ENCODE data around the gene RPN1. TPM values are rescaled to one million over a fixed set of nuclear protein-coding genes. Genes with fewer than 3 reads are reported as not detected.

The RPN1 gene
- total RNA-seq, 1 donor from 2014 or later = 207 TPM

DNA sequence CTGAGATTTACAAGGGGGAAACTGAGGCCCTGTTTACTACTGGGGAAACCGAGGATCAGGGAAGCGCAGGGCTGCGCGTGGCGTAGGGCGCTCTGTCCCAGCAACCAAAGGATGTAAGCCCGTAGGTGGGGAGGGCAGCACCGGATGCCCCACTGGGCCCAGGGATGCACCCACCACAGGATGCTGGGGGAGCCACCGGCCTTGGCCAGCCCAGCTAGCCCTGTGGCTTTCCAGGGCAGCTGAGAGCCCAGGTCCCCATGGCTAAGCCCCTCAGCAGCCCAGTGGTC lies 33.4 kb downstream of the RPN1 start:
- H3K36me3 Mint-ChIP-seq (ENCODE audit: unreplicated experiment) = peaks cover 15% of the 10 kb centered on the region
- peak overlapping the region; percentile 85 for H3K27ac Mint-ChIP-seq (ENCODE audit: unreplicated experiment)
- H3K27me3 Mint-ChIP-seq (ENCODE audit: unreplicated experiment) = no peaks in the 10 kb centered on the region
- H3K9me3 Mint-ChIP-seq (ENCODE audit: unreplicated experiment) = no peaks in the 10 kb centered on the region
- TF ChIP-seq, protein P1, sequence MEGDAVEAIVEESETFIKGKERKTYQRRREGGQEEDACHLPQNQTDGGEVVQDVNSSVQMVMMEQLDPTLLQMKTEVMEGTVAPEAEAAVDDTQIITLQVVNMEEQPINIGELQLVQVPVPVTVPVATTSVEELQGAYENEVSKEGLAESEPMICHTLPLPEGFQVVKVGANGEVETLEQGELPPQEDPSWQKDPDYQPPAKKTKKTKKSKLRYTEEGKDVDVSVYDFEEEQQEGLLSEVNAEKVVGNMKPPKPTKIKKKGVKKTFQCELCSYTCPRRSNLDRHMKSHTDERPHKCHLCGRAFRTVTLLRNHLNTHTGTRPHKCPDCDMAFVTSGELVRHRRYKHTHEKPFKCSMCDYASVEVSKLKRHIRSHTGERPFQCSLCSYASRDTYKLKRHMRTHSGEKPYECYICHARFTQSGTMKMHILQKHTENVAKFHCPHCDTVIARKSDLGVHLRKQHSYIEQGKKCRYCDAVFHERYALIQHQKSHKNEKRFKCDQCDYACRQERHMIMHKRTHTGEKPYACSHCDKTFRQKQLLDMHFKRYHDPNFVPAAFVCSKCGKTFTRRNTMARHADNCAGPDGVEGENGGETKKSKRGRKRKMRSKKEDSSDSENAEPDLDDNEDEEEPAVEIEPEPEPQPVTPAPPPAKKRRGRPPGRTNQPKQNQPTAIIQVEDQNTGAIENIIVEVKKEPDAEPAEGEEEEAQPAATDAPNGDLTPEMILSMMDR (IDR thresholded peaks at IDR 0.05) = no peak
- peak overlapping the region; percentile 91 for H3K4me3 Mint-ChIP-seq (ENCODE audit: unreplicated experiment)
- H3K4me1 Mint-ChIP-seq (ENCODE audit: unreplicated experiment) = peaks cover 20% of the 10 kb centered on the region
- DNase-seq (ENCODE audit: extremely low spot score, unreplicated experiment) = no peak

DNA sequence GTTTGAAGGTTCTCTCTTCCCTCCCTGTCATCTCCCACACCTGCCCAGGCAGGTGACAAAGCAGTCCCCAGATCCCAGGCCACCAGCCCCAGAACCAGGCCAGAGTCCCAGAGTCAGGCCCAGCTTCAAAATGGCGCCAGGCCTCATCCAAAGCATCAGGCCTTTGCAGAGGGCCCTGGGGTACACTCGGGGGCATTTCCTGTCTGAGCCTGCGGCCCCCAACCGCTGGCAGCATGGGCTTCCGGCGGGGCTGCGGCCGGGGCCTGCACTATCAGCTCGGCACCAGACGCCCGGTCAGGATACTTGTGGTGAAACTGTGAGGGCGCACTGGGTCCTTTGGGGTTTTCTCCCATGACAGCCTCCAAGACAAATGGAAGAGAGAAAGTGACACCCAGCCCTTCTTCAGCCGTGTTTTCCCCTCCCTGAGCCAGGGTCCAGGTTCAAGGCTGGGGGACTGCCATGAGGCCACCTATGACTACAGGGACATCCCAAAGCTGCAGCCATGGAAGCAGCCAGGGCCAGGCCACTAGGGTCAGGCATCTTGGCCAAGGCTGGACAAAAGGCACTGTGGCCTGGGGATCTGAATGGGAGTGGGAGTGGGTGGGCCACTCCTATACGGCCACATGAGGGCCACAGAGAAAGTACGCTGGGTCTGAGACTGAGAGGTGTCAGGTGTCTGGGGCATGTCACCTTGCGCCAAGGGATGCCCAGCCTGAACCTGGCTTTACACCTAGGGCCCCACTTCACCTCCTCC lies 33.9 kb downstream of the RPN1 start:
- Mint-ChIP-seq H3K4me1 (ENCODE audit: unreplicated experiment) (peaks cover 20% of the 10 kb centered on the region), H3K27me3 (ENCODE audit: unreplicated experiment) (no peaks in the 10 kb centered on the region), H3K4me3 (ENCODE audit: unreplicated experiment) (no peak overlapping the region), H3K27ac (ENCODE audit: unreplicated experiment) (peak overlapping the region; percentile 69), H3K9me3 (ENCODE audit: unreplicated experiment) (no peaks in the 10 kb centered on the region), H3K36me3 (ENCODE audit: unreplicated experiment) (peaks cover 12% of the 10 kb centered on the region)
- no peak for DNase-seq (ENCODE audit: extremely low spot score, unreplicated experiment)
- TF ChIP-seq, protein P1 (IDR thresholded peaks at IDR 0.05) = no peak

DNA sequence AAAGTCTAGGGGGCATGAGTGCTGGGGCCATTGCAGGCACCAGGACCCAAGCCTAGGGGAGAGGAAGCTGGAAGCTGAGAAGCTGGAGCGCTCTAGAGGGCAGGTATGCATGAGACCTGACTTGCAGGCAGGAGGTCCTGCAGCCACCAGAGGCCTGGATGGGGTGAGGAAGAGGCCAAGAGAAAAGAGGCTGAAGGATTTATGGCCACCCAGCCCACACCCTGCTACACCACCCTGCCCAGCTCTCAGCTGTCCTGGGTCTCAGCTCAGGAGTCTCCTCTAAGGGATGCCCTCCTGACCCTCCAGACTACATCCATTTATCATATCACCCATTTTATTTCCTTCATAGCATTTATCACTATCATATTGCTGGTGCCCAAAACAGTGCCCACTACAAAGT lies 36.5 kb downstream of the RPN1 start:
- Mint-ChIP-seq H3K4me1 (ENCODE audit: unreplicated experiment) (peaks cover 14% of the 10 kb centered on the region), H3K27me3 (ENCODE audit: unreplicated experiment) (no peaks in the 10 kb centered on the region), H3K4me3 (ENCODE audit: unreplicated experiment) (no peak overlapping the region), H3K9me3 (ENCODE audit: unreplicated experiment) (no peaks in the 10 kb centered on the region), H3K27ac (ENCODE audit: unreplicated experiment) (no peak overlapping the region), H3K36me3 (ENCODE audit: unreplicated experiment) (no peaks in the 10 kb centered on the region)
- TF ChIP-seq, protein P1 (IDR thresholded peaks at IDR 0.05) = no peak
- no peak for DNase-seq (ENCODE audit: extremely low spot score, unreplicated experiment)

DNA sequence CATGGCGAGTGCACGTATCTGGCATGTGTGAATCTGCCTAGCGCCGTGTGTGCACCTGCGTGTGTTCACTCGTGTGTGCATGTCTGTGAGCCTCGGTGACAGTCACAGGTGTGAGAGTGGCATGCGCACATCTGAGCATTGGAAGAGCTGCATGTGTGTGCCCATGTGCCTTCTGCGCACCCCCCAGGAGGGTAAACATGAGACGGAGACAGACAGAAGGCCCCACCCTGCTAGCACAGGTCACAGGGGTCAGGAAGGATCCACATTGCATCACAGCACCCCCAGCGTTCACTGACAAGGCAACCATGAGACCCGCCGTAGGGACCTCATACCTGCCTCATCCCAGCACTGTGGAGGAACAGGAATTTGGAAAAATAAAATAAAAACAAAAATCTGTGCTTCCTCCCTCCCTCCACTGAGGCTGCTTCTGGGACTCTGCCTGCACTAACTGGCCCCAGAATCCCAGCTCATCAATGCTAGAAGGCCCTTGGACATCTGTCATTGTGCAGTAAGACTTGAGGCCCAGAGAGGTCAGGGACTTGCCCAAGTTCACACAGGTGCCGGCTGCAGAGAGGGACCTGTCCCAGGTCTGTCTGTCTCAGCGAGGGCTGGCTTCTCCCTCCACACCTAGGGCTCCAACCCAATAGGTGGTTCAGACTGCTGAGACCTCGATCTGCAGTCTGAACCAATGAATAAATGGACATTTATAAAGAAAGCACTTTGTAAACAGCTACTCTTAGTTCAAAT lies 37.4 kb downstream of the RPN1 start:
- no peak overlapping the region for H3K27ac Mint-ChIP-seq (ENCODE audit: unreplicated experiment)
- no peaks in the 10 kb centered on the region for H3K9me3 Mint-ChIP-seq (ENCODE audit: unreplicated experiment)
- H3K4me1 Mint-ChIP-seq (ENCODE audit: unreplicated experiment) = peaks cover 7% of the 10 kb centered on the region

More for the DNA sequence above, 37.4 kb downstream of the RPN1 start:
- no peak for DNase-seq (ENCODE audit: extremely low spot score, unreplicated experiment)
- TF ChIP-seq, protein P1 (IDR thresholded peaks at IDR 0.05) = no peak
- Mint-ChIP-seq H3K36me3 (ENCODE audit: unreplicated experiment) (no peaks in the 10 kb centered on the region), H3K4me3 (ENCODE audit: unreplicated experiment) (no peak overlapping the region), H3K27me3 (ENCODE audit: unreplicated experiment) (no peaks in the 10 kb centered on the region)

Data from osteocyte (in vitro differentiated cells).